GM18498 (cell line): ENCODE results near the gene COL23A1.

ENCODE experiments used
- ATAC-seq: cut with Tn5 transposase; IDR thresholded peaks from one replicate; pipeline ENCODE4 v1.9.1; 2021; ENCODE audit warnings: mild to moderate bottlenecking, moderate library complexity; ENCODE audit not compliant: unreplicated experiment

The COL23A1 gene

GRCh38 chr5:178404987-178405386, 185.2 kb downstream of the COL23A1 start:
- no peak for ATAC-seq

- ATAC-seq: no peak
Observed at GRCh38 chr5:178403956-178404600, 186.1 kb downstream of the COL23A1 start.

DNA sequence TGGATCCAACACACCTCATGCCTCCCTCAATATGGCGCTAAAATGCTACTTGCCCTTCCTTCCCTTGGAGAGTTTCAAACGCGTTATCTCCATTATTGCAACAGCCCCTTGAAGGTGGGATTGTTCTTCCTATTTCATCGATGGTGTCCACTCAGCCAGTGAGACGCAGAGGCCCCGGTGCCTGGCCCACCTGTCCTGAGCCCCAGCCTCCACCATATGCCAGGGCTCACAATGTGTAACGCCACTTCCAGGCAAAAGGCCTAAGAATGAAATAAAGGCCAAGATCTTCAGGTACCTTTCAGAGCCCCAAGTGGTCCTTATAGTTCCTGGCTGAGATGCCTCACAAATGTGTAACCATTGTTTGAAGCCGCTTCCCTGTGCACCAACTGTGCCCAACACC, 186.8 kb downstream of the COL23A1 start:
- ATAC-seq: no peak

- no peak for ATAC-seq
Observed at GRCh38 chr5:178399701-178400095, 190.5 kb downstream of the COL23A1 start.

- ATAC-seq: no peak
Observed at GRCh38 chr5:178398901-178399700, 191.1 kb downstream of the COL23A1 start.

DNA sequence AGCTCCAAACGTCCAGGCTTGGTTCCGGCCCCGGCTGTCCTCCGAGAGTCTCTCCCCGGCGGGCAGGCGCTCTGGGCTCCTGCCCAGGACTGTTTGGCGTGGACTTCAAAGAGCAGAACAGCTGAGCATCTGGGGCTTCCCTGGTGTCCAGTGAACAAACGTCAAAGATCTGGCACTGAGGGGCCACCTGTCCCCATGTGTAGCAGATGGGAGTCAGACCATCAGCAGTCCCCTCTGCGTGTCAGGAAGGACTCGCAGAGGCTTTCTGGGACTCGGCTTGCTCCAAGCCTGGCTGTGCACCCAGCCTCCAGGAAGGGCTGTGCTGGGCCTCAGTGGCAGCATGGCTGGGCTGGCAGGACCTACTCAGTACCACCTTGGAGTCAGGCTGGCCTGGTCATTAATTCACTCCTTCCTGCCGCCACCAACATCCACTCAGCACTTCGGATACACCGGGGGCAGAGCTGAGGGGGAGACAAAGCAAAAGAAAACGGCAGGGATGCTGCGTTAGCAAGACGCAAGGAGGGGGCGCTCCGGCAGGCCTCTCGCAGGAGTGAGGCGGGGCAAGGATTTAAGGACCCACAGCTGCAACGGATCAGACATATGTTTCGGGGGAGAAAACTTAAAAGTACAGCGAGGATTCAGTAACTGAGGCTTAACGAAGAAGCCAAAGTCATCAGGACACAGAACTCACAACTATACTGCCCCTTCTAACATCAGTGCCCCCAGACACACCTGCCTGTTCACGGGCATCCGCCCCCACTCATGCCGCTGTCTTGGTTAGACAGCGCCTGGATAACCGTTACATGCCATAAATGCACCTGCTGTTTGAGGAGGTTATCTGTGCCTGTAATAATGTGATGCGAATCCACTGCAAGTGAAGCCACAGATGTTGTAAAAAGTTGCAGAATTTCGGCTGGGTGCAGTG, 193.1 kb downstream of the COL23A1 start:
- ATAC-seq: no peak

GRCh38 chr5:178394074-178394473, 196.1 kb downstream of the COL23A1 start:
- no peak for ATAC-seq

GRCh38 chr5:178392931-178393394, 197.2 kb downstream of the COL23A1 start:
- ATAC-seq: no peak

DNA sequence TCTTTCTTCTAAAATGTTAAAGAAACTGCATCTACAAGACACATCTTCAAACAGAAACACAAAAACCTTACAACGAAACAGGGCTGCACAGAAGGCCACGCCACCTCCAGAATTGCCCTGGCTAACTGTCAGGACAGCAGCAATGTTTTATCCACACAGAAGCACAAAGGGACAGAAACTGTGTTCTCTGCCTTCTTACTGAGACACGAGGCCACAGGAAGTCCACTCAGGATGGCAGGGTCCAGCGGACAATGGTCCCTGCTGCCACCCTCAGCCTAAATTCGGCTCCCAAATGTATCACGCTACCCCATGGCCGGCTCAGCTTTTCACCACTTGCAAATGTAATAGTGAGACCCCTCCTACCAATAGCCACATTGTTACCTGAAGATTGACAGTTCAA, 197.8 kb downstream of the COL23A1 start:
- no peak for ATAC-seq

DNA sequence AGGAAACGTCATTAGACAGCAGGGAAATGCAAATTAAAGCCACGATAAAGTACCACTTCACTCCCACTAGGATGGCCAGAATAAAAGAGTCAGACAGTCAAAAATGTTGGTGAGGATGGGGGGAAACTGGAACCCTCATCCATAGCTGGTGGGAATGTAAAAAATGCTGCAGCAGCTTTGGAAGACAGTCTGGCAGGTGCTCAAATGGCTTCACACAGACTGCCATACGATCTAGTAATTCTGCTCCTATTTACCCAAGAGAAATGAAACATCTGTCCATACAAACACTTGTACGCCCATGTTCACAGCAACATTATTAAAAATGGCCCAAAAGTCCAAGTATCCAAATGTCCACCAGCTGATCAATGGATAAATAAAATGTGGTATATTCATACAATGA, 198.7 kb downstream of the COL23A1 start:
- no peak for ATAC-seq

- no peak for ATAC-seq
Observed at GRCh38 chr5:178389796-178390195, 200.4 kb downstream of the COL23A1 start.

DNA sequence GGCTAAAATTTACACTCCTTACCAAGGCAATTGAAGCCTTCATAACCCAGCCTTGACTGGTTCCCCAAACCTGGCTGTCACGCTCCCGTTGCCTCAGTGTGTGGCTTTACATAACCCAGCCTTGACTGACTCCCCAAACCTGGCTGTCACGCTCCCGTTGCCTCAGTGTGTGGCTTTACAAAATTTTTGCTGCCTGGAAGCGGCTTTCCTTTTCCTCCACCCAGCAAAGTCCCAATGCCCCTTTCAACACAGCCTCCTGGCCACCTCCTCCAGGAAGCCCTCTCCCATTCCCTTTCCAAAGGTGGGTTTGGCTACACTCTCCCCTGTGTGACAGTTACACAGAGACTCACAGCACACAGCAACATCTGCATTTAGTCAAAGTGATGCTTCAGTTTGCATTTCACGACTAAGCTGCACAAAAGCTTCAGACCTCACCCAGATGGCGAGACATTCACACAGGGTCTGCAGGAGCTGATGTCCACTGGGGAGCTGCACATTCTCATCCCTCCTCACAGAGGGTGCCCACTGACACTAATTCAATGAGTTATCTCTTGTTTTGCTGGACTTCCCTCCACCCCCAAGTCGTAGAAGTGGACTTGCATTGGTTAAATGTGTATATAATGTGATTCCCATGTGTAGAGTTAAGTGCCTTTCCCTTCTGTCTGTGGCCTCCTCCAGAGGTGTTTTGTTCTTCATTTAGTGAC, 201.0 kb downstream of the COL23A1 start:
- no peak for ATAC-seq

- ATAC-seq: no peak
Observed at GRCh38 chr5:178388386-178389025, 201.7 kb downstream of the COL23A1 start.

DNA sequence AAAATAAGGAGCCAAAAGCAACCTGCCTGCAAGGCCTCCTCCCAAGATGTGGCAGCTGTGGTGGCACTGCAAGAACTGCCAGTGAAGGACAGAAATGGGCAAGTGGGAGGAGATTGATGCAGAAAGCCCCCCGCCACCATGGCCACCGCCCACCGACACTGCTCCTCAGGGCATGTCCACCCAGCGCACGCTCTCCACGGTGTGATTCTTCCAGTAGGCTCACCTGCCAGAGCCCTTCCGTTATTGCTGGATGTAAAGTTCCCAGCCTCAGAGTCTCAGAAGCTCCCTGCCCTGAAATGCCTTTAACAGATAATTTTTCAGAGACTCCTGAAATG, 202.4 kb downstream of the COL23A1 start:
- ATAC-seq: no peak

DNA sequence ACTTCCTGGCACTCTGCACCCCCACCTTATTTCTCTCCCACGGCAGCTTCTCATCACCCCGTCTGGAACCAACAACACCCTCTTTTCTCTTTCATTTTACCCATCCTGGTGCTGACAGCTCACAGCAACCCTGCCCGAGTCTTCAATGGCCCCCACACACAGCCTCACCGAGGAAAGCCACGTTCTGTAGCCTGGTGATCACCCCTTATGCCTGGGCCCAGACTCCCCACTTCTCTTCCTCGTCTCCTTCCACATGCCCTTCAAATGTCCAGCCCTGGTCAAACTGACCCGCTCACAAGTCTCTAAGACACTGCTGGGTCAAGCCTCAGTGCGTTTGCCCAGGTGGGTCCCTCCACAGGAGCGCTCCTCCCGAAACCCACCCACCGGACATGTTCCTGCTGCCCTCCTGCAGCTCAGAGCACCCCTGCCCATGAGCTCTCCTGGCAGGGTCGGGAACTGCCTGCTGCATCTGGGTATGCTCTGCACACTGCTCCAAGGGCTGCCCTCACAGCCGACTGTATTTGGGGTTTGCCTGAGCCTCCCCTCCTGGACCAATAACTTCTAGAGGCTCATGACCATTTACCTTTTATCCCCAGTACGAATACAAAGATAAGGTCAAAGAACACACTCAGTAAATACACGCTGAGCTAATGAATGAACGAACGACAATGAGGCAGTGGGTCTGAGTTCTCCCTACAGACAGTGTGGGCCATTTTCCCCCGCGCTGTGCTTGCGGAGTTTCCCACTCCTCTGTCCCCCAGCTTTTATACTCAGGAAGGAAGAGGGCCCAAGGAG, 202.9 kb downstream of the COL23A1 start:
- no peak for ATAC-seq

- ATAC-seq: no peak
Observed at GRCh38 chr5:178386336-178386931, 203.8 kb downstream of the COL23A1 start.

GRCh38 chr5:178385496-178385890, 204.7 kb downstream of the COL23A1 start:
- no peak for ATAC-seq

GRCh38 chr5:178384816-178385495, 205.2 kb downstream of the COL23A1 start:
- no peak for ATAC-seq
